ENCODE measurements around the gene UNC13A. TPM values are rescaled to one million over a fixed set of nuclear protein-coding genes. Genes with fewer than 3 reads are reported as not detected.

The UNC13A gene
- total RNA-seq, 2 donors from 2014 or later: 1.3 to 2.6 TPM

DNA sequence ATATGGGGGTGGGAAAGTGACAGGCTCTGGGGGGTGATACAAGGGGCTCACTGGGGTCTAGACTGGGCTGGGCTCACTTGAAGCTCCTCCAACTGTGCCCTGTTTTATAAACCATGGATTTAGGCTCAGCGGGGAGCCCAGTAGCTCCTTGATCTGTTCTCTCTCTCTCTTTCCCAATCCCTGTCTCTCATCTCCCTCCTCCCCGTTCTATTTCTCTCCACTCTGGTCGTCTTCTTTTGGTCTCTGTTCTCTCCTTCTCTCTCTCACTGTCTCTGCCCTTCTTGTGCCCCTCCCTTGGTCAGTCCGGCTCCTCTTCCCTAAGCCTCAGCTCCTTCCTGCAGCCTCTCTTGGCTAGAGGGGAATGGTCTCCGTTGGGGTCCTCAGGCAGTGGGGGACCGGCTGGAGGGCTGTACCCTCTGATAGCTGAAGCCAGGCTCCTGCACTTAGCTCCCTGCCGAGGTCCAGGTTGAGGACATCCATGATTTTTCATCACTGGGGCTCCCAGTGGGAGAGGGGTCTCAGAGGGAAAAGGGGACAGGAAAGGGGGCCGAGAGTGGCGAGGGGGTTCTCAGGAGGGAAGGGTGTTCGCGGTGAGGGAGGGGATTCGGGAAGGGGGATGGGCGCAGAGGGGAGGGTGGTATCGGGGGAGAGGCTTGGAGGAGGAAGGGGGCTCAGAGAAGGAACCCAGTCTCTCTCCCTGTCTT, 8.5 kb downstream of the UNC13A start:
- intact Hi-C loops (cut with DNase I): no loop called here
- H3K4me3 ChIP-seq: no peak overlapping the region
- peaks cover 3% of the 10 kb centered on the region for H3K4me1 ChIP-seq
- ATAC-seq: no peak
- DNase-seq: no peak
- peak overlapping the region in 1 of 4 donors; percentile 57 for H3K27ac ChIP-seq
- TF ChIP-seq POLR2A (IDR thresholded peaks at IDR 0.05): no peak
- TF ChIP-seq, protein P1, sequence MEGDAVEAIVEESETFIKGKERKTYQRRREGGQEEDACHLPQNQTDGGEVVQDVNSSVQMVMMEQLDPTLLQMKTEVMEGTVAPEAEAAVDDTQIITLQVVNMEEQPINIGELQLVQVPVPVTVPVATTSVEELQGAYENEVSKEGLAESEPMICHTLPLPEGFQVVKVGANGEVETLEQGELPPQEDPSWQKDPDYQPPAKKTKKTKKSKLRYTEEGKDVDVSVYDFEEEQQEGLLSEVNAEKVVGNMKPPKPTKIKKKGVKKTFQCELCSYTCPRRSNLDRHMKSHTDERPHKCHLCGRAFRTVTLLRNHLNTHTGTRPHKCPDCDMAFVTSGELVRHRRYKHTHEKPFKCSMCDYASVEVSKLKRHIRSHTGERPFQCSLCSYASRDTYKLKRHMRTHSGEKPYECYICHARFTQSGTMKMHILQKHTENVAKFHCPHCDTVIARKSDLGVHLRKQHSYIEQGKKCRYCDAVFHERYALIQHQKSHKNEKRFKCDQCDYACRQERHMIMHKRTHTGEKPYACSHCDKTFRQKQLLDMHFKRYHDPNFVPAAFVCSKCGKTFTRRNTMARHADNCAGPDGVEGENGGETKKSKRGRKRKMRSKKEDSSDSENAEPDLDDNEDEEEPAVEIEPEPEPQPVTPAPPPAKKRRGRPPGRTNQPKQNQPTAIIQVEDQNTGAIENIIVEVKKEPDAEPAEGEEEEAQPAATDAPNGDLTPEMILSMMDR (IDR thresholded peaks at IDR 0.05): no peak
- H3K27me3 ChIP-seq: peaks cover 0 to 14% of the 10 kb centered on the region in 2 donors
- H3K36me3 ChIP-seq (replicated peaks in 1 of 2; ENCODE audit: insufficient read depth in 1 of 2, low read depth in 2 of 2): no peaks in the 10 kb centered on the region
- WGBS, 2 donors: 7 to 9% methylated on average over 14 of the region's 14 CpGs
- H3K9me3 ChIP-seq: no peaks in the 10 kb centered on the region

DNA sequence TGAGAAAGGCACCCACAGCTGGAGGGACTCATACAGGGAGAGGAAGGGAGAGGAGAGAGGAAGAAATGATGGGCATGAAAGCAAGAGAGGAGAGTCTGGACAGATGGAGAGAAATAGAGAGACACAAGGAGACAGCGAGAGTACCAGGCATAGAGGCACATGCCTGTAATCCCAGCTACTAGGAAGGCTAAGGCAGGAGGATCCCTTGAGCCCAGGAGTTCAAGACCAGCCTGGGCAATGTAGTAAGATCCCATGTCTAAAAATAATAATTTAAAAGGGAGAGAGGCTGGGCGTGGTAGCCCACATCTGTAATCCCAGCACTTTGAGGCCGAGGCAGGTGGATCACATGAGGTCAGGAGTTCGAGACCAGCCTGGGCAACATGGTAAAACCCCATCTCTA, 9.3 kb downstream of the UNC13A start:
- H3K4me3 ChIP-seq: no peak overlapping the region
- WGBS, 2 donors: 58 to 60% methylated on average over 4 of the region's 4 CpGs
- H3K27me3 ChIP-seq: peaks cover 0 to 14% of the 10 kb centered on the region in 2 donors
- peaks cover 3% of the 10 kb centered on the region for H3K4me1 ChIP-seq
- ATAC-seq: no peak
- no peaks in the 10 kb centered on the region for H3K36me3 ChIP-seq (replicated peaks in 1 of 2; ENCODE audit: insufficient read depth in 1 of 2, low read depth in 2 of 2)
- TF ChIP-seq, protein P1 (IDR thresholded peaks at IDR 0.05): no peak
- no peak for TF ChIP-seq POLR2A (IDR thresholded peaks at IDR 0.05)
- H3K27ac ChIP-seq: no peak overlapping the region
- H3K9me3 ChIP-seq: no peaks in the 10 kb centered on the region
- intact Hi-C loops (cut with DNase I): no loop called here
- no peak for DNase-seq

DNA sequence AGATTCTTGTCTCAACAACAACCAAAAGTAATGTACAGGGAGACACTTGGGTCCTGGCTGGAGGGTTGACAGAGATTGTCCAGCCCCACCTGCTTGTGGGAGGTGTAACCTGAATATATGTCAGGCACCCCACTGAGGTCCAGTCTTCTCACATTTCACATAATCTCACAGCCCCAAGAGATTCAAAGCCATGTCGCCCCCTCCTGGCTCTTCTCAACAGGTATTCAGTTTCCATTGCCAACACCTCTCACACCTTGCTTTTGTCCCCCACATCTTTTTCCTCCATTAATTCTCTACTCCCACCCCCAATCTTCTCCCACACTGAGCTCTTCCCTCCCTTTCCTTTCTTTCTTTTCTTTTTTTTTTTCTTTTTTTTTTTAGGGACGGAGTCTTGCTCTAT, 11.2 kb downstream of the UNC13A start:
- WGBS, 2 donors: 53 to 64% methylated on average over 2 of the region's 2 CpGs
- TF ChIP-seq POLR2A (IDR thresholded peaks at IDR 0.05): no peak
- Histone ChIP-seq H3K27me3 (peaks cover 0 to 14% of the 10 kb centered on the region in 2 donors), H3K36me3 (replicated peaks in 1 of 2; ENCODE audit: insufficient read depth in 1 of 2, low read depth in 2 of 2) (no peaks in the 10 kb centered on the region), H3K9me3 (no peaks in the 10 kb centered on the region), H3K27ac (no peak overlapping the region), H3K4me1 (peaks cover 3% of the 10 kb centered on the region), H3K4me3 (no peak overlapping the region)
- intact Hi-C loops (cut with DNase I): no loop called here
- ATAC-seq: no peak
- no peak for DNase-seq

DNA sequence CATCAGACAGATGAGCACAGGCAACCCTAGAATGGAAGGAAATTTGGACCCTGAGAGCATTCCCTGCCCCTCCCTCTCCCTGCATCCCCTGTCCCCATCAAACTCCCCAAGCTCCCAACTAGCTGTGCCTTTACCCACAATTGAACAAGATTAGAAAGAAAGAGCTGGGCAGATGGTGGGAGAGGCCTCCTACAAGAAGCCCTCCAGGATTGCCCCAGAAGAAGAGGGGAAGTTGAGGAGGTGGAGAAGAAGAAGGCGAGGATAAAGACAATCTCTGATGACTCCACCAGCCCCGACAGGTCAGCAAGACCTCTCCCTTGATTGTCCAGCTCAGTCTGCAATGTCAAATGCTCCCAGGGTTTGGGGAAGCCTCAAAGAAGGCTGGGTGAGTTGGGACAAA, 11.9 kb downstream of the UNC13A start:
- no peak for TF ChIP-seq POLR2A (IDR thresholded peaks at IDR 0.05)
- TF ChIP-seq, protein P1 (IDR thresholded peaks at IDR 0.05): no peak
- intact Hi-C loops (cut with DNase I): no loop called here
- ATAC-seq (no peak), DNase-seq (no peak)
- WGBS, 2 donors: 19 to 23% methylated on average over 2 of the region's 2 CpGs
- Histone ChIP-seq H3K4me3 (no peak overlapping the region), H3K36me3 (replicated peaks in 1 of 2; ENCODE audit: insufficient read depth in 1 of 2, low read depth in 2 of 2) (no peaks in the 10 kb centered on the region), H3K9me3 (no peaks in the 10 kb centered on the region), H3K27ac (no peak overlapping the region), H3K27me3 (peaks cover 0 to 11% of the 10 kb centered on the region in 2 donors), H3K4me1 (peaks cover 3% of the 10 kb centered on the region)

DNA sequence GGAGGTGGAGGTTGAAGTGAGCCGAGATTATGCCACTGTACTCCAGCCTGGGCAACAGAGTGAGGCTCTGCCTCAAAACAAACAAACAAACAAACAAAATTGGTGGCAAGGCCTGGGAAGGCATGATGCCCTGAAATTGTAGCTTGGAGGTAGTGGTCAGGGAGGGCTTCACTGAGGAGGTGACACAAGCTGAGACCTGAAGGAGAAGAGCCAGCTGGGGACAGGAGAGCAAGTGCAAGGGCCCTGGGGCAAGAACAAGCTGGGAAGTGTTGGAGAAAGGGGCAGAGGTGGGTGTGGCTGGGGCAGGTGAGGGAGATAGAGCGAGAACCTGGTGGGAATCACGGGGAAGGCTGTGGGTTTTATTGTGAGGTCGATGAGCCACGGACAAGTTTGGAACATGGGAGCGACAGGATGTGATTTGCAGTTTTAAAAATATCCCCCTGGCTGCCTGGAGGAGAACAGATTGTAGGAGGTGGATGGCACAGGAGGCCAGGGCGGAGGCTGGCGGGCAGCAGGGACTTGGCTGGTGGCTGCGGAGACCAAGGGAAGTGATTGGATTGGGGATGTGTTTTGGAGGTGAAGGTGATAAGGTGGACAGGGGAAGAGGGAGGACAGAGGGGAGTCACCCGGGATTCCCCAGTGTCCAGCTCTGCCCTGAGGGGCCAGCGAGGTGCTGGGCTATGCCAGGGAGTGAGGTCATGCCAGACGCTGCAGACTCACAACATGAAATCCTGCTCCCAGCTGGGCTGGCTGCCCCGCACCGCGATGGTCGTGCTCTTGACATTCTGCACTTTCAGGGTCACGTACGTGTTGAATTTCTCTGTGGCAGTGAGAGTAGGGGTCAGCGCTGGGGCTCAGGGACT, 14.0 kb downstream of the UNC13A start:
- Histone ChIP-seq H3K9me3 (no peaks in the 10 kb centered on the region), H3K27ac (no peak overlapping the region), H3K27me3 (no peaks in the 10 kb centered on the region), H3K4me1 (no peaks in the 10 kb centered on the region), H3K36me3 (replicated peaks in 1 of 2; ENCODE audit: insufficient read depth in 1 of 2, low read depth in 2 of 2) (no peaks in the 10 kb centered on the region), H3K4me3 (no peak overlapping the region)
- TF ChIP-seq, protein P1 (IDR thresholded peaks at IDR 0.05): no peak
- TF ChIP-seq POLR2A (IDR thresholded peaks at IDR 0.05): no peak
- intact Hi-C loops (cut with DNase I): no loop called here
- no peak for ATAC-seq
- no peak for DNase-seq
- 47 to 70% methylated on average over 8 to 19 of the region's 19 CpGs for WGBS, 2 donors
